SKM-1 (cell line): ENCODE results near the gene RNLS.
"Not testable (repeated sequence)": the region's sequence is repeated elsewhere in the genome, so short reads cannot be mapped to it uniquely, and the experiment has no call there.

ENCODE experiments used
- DNase-seq: peaks from one replicate; lab custom pipeline; 2025; ENCODE audit not compliant: unreplicated experiment; lab: John Stamatoyannopoulos, UW

Gene RNLS

DNA sequence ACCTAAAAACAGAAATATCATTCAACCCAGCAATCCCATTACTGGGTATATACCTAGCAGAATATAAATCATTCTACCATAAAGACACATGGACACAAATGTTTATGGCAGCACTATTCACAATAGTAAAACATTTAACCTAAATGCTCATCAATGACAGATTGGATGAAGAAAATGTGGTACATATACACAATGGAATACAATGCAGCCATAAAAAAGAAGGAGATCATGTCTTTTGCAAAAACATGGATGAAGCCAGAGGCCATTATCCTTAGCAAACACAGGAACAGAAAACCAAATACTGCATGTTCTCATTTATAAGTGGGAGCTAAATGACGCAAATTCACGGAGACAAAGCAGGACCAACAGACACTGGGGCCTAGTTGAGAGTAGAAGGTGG is 96.3 kb downstream of the RNLS start:
- DNase-seq = not testable (repeated sequence)

GRCh38 chr10:88482220-88482619 is 100.9 kb downstream of the RNLS start:
- DNase-seq = no peak

- DNase-seq = no peak
Observed at GRCh38 chr10:88478256-88478655, 104.9 kb downstream of the RNLS start.

DNA sequence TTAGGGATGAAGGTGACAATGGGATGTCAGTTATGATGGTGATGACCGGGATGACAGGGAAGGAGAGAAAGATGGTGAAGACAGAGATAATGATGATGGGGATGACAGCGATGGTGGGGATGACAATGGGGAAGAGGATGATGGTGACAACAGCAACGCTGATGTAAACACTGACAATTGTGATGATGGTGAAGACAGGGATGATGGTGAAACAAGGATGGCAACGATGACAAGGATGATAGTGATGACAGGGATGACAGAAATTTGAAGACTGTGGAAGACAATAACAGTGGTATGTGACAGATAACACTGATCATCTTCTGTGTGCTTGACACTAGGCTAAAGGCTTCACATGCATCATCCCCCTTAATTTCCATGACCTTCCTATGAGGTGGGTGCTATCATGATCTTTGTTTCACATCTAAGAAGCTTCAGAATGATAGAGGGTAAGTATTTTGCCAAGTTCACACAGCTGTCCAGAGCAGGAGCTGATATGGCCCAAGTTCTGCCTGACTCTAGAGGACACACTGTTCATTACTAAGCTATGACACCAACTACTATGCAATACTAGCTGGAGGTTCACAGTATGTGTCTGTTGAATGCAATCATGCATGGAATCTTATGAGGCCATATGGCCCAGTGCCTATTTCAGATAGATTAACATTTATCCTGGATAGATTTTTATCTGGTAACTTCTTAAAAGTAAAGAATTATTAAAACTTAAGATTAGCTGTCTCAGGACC is 105.6 kb downstream of the RNLS start:
- DNase-seq = no peak

GRCh38 chr10:88474884-88475844 is 108.0 kb downstream of the RNLS start:
- no peak for DNase-seq

DNA sequence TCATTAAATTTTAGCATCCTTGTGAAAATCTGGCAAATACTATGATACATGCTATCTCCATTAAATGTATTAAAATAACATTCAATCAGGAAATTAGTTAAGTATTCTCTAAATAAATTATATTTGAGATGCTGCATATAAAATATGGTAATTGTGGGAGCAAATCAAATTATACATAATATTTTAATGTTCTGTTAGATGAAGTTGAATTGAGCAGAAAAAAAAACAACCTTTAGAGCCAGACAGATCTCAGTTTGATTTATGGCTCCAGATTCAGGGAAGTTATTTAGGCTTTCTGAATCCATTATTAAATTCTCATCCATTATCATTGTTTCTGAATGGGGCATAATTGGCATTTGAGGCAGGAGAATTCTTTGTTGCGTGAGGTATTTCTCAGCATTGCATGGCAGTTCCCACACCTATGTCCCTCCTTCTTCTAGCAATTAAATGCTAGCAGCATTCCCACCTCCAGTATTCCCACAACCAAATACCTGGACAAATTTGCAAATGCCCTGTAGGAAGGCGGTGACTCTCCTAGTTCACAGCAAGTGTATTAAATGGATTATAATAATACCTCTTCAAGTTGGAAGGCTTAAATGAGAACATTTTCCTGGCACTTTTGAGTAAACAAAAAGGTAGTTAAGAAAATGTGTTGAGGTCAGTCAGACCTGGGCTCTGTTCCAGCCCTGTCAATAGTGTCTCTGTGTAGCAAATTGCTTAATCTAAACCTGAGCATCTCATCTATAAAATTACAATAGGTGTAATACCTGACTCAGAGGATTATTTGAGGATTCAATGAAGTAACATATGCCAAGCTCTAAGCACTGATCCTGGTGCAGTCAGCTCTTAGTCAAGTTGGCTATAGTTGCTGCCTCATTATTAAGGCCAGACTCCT is 108.9 kb downstream of the RNLS start:
- DNase-seq = no peak

GRCh38 chr10:88472540-88472939 is 110.6 kb downstream of the RNLS start:
- no peak for DNase-seq

GRCh38 chr10:88471899-88472298 is 111.2 kb downstream of the RNLS start:
- DNase-seq = no peak

- no peak for DNase-seq
Observed at GRCh38 chr10:88467835-88468485, 115.2 kb downstream of the RNLS start.

DNA sequence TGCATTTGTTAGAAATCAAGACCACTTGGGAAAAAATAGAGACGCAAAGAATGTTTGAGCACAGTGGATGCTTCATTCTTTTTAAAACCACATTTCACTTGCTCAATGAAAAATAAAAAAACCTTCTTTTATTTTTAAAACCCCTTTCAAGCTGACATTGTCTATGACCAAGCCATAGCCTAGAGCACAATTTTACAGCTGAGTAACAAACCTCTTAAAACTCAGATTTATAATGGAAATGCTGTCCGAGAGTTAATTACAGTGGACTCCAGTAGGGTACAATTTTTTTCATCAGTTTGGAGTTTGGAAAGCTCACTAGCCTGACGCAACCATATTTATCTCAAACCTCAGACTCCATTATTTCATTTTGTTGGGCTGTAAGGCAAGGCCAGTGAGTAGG is 116.3 kb downstream of the RNLS start:
- DNase-seq = no peak

DNA sequence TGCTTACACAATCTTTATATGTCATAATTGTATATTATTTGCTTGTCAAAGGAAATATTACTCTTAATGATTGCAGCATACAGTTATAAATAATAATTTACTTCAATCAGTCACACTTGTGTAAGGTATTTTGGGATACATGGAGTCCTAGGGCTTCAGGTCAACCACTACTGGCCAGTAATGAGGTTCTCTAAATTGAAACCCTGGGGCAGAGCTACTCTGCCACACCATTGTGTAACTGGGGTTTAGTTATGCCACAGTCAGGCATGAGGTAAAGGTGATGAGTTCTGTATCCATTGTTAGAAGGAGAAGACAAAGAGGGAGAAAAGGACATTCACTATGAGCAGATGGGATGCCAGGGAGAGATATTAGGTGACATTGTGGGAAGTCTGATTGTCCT is 117.4 kb downstream of the RNLS start:
- no peak for DNase-seq

GRCh38 chr10:88463811-88464210 is 119.3 kb downstream of the RNLS start:
- no peak for DNase-seq

DNA sequence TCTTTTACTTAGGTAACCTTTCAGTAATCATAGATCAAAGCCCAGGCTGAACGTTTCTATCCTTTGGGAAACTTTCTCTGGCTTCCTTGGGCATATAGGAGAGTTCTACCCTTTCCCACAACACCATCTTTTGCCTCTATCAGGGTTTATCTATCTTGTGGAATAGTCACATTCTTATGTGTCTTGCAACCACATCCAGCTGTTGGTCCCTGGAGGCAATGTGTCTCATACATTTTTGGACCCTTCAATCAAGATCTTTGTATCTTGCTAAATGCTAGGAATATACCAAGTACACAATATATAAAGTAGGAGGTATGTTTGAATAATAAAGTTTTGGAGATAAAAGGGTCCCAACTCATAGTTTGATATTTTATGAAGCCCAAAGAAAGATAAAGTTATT is 121.7 kb downstream of the RNLS start:
- DNase-seq = no peak

DNA sequence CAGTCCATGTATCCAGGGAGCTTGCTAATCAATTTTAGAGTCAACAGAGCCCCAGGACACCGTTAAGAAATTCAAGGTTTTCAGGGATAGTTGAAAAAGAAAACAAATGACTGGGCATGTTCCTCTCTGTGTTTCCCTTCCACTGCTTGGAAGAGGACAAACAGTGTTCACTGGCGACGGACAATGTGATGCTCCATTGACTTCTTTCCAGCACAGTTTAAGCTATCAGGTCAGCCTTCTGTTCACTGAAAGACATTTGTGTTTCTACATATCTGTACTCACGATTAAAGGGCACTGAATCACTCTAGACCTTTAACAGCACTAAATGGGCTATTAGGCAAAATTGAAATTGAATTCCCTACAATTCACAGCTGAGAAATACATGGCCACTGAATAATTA is 123.6 kb downstream of the RNLS start:
- no peak for DNase-seq

GRCh38 chr10:88458209-88458608 is 124.9 kb downstream of the RNLS start:
- no peak for DNase-seq

DNA sequence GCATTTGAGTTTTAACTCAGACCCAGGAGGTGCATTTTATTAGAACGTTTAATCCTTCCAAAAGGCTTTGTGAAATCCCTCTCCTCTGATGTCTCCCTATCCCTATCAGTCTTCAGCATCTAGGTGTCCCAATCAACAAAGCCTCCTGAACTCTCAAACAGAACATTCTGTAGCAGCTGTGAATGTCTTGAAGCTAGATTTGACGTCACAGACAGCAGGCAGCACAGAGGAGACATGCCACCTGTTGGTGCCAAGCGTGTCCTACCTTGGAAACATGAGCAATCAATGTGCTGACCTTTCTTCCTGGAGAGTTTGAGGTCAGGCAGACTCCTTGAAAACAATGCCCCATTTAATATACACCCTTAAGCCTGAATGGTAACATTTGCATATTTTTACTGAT is 125.5 kb downstream of the RNLS start:
- no peak for DNase-seq

GRCh38 chr10:88456730-88457129 is 126.4 kb downstream of the RNLS start:
- no peak for DNase-seq

GRCh38 chr10:88455831-88456230 is 127.3 kb downstream of the RNLS start:
- DNase-seq = no peak

GRCh38 chr10:88450201-88450600 is 132.9 kb downstream of the RNLS start:
- no peak for DNase-seq

GRCh38 chr10:88442716-88443115 is 140.4 kb downstream of the RNLS start:
- DNase-seq = no peak

DNA sequence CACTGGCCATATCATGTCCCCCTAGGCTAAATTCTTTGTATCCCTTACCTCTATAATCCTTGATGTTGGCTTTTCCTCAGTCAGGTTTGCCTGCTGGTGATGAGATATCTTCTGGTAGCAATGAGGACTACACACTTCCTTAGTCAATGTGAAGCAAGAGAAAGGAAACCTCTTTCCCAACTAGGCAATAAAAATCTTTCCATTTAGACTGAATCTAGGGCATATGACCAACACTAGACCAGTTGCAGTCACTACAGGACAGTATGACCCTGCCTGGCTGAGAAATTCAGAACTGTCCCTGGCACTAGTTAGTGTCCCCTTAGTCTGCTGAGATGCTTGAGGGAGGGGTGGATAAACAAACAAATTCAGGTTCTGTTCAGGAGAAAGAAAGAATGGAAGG is 142.6 kb downstream of the RNLS start:
- no peak for DNase-seq
